GM18861 (cell line): Measurements from ENCODE around the gene TLE1.

ENCODE experiments used
- ATAC-seq: cut with Tn5 transposase; IDR thresholded peaks from one replicate; pipeline ENCODE4 v1.9.1; 2021; ENCODE audit not compliant: unreplicated experiment

TLE1 gene

GRCh38 chr9:81550207-81550583 is 139.2 kb downstream of the TLE1 start:
- no peak for ATAC-seq

DNA sequence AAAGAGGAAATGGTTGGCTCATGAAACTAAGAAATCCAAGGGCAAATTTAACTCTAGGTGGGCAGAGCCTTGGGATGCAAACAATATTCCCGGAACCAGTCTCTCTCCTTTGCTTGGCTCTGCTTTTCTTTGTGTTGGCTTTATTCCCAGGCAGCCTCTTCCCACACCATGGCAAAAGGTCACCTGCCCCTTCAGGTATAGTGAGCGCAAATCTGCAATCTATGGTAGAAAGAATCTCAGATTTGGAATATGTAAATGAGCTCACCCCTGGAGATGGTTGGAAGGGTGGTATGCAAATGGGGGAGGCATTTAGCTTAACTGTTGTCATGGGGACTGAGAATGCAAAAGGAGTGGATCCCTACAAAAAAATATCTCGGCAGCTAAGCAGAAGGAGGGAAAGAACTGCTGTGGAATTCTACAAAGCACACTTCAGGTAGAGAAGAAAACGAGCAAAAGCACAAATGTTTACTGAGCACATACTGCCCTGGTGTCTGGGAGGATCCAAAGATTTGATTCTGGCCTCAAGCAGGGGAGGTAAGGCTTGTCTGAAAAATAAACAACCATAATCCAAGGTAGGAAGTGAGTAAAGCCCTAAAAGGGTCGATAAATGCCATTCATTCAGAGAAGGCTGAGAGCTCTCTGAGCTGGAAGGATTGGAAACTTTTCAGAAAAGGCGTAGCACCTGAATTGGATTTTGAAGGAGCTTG is 139.7 kb downstream of the TLE1 start:
- ATAC-seq, result no peak

GRCh38 chr9:81548911-81549310 is 140.4 kb downstream of the TLE1 start:
- ATAC-seq, result no peak

DNA sequence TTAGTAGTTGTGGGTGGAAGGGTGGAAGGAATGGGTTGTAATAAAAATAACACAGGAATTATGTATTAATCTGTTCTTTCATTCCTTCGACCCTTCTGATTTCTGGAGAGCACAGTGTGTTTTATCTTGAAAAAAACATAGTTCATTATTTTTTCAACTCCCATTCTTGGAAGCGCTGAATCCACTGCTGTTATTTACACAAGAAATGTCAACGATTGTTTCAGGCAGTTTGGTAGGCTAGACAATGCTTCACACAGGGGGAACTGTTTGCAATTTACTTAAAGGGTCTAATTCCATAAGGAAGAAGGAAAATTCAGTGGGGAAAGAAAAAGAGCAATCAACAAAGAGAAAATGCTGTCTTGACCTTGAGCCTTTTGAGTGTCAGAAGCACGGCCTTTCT is 142.9 kb downstream of the TLE1 start:
- ATAC-seq, result no peak

DNA sequence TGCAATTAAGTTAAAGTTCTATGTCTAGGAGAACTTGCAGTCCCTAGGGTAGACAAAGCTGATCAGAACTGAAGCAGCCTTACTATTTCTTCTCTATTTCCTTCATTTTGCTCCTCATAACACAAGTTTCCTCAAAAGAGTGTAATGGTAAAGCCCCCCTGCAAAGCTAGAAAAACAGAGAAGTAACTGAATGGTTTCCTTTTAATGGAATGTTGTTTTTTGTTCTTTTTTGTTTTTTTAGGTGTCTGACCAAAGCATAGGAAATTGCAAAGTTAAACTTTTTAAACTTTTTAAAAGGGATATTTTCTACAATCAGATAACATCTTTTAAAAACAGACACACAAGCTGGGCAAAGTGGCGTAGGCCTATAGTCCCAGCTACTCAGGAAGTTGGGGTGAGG is 145.7 kb downstream of the TLE1 start:
- no peak for ATAC-seq

DNA sequence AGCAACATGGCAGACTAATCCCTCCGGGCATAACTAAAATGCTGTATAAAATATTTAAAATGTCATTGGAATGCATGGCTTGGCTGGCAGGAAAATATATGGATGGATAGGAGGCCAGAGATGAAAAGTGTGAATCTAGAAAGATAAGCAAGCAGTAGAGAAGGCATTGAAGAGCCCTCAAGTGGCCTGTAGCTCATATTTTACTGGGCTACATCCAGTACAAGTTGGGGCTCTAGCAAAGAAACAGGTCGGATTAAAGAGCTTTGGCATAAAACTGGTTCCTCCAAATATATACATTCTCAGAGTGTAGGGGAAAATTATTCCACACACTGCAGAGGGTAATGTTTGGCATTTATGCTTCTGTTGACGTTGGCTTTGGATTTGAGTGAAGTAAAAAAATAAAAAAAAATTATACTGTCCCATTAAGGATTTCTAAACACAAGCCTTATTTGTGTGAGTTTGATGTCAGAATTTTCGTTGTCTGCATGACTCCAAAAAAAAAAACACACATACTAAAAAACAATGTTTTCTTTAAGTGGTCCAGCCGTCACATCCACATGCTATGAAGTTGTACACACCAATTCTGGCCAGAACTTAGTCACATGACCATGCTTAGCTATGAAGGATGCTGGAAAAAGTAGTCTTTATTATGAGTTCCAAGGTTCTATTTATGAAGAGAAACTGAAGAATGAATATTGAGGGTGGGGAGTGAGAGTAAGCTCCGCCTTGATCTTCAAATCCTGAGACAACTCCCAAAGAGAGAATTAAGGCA is 147.0 kb downstream of the TLE1 start:
- no peak for ATAC-seq

GRCh38 chr9:81540142-81540710 is 149.1 kb downstream of the TLE1 start:
- ATAC-seq, result no peak

DNA sequence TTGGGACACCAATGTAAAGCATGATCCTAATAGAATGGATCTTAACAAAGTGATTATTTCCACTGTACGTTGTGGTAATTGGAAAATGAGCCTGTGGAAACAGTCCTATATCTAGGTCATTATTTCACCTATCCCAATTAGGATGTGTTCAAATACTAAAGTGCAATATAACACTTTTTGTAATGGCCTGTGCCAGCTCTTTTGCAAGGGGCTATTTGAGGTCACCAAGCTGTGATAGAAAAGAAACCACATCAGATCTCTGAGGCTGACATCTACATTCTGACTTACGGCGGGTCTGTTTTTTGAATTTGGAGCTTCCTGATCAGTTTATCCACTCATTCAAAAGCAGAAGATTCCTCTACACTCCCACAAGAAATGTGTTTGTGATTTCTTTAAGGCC is 150.0 kb downstream of the TLE1 start:
- no peak for ATAC-seq

GRCh38 chr9:81538890-81539289 is 150.5 kb downstream of the TLE1 start:
- no peak for ATAC-seq

GRCh38 chr9:81537964-81538363 is 151.4 kb downstream of the TLE1 start:
- ATAC-seq, result no peak

DNA sequence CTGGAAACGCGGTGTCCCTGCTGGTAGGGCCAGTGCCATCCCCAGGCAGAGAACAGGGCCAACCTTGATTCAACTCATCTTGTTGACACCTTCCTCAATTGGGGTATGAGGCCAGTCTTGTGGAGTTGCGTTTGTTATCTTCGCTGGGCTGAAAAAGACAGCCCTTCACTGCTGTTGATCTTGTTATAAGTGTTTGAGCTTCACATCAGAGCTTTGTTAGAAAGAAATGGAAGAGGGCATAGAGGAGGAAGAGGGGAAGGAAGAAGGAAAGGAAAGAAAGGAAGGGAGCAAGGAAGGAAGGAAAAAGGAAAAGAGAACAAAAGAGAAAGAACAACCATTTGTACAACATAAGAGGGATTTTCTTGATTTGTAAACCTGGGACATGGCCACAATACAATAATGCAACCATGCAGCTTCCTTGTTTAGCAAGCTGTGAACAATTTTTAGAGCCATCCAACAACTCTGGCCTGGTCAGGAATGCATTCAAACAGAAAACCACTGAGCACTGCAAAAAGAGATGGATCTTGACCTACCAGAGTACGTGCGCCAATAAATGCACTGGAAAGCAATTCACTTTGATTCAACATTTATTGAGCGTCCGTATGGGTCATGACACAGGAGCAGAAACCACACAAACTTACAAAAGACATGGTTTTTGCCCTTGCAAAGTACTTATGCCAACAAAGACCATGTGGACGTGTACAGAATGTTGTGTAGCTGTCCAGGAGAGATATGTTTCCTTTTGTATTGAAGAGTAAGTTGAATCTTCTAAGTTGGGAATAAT is 152.9 kb downstream of the TLE1 start:
- ATAC-seq, result no peak

DNA sequence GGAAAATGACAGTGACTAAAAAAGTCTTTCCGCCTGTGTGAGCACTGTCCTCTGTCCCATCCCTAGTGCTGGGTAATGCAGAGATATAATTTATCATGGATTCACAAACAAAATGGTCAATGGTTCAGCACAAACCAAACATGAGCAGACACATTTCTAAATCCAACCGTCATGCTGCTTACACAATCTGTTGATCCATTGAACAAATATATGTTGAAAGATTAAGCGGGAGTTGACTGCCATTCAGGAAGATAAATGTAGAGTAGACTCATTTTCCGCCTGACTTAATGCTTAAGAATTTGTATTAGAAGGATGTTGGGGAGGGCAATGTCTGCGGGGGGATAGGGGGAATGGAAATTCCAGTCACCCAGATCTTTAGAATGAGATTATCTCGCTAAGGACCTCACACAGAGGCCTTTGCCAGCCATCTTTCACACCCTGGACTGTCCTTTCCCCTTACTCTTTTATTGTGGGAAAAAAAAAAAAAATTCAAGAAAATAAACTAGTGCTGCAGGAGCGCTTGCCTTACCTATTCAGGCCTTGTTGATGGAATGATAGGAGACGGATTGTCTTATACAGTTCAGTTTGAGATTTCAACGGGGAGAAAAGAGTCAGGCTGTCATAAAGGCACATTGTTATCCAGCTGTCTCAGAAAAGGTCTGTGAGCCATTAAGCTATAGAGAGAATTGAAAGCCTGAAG is 153.7 kb downstream of the TLE1 start:
- no peak for ATAC-seq

DNA sequence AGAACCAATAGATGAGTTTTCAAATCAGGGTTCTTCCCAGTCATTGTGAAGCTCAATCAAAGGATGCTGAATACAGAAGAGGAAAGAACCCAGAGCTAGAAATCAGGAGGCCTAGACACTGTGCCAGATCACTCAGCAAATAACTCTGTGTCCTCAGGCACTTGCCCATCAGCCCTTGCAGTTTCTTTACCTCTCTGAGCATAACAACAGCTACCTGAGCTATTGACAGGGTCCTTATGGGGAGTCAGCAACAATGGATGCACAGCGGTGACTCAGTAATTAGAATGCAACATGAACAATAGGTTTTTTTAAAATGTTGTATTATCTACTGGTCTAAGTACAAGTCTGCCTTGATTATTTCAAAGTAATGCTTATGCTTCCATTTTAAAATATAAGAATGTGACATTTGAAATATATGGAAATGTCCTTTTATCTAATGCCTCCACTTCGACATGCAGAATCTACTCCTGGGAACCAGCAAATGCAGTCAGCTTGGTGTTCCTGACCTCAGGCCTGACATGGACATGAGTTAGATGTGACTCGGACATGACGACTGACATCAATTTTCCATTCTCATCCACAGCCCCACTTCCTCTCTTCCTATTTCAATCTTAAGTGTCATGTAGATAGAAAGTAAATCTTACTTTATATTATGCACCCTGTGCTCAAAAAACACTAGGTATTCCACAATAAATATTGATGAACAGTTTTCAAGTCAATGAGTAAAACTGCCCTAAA is 155.0 kb downstream of the TLE1 start:
- no peak for ATAC-seq
